HL-60 (cell line): ENCODE data around the gene HNRNPAB.
A peak's percentile ranks its signal among the peaks of the same experiment; 100 is the strongest.

Experiments
- DNase-seq, 2 experiments: peaks; one replicate each; pipeline ENCODE4 v3.0.0-alpha.2; 2010 to 2020; ENCODE audit warnings: low read depth in 1 of 2, low spot score in 1 of 2
- H3K27ac ChIP-seq: fragments of 250-450 bp; sonication (Bioruptor Pico); replicated peaks from 2 replicates; pipeline ENCODE4 v1.5.1; 2020; ENCODE audit warnings: mild to moderate bottlenecking, moderate library complexity
- H3K27me3 ChIP-seq: fragments of 250-450 bp; sonication (Bioruptor Pico); 2 replicates; pipeline ENCODE4 v1.5.1; 2021; ENCODE audit warnings: mild to moderate bottlenecking, moderate library complexity; ENCODE audit not compliant: insufficient read depth, poor library complexity, severe bottlenecking
- H3K4me3 ChIP-seq: replicated peaks from 2 replicates; pipeline ENCODE4 v1.5.1; 2011; ENCODE audit warnings: mild to moderate bottlenecking, control low read depth, low read length; ENCODE audit not compliant: insufficient read depth
- CTCF ChIP-seq: IDR thresholded peaks from one replicate; pipeline ENCODE4 v1.5.1; 2011; ENCODE audit warnings: low read length, control low read depth, inconsistent platforms; ENCODE audit not compliant: insufficient read depth
- GABPA ChIP-seq: IDR thresholded peaks from 2 replicates; pipeline ENCODE4 v1.6.1; 2012; ENCODE audit warnings: low read depth
- POLR2AphosphoS5 ChIP-seq: IDR thresholded peaks from 2 replicates; pipeline ENCODE4 v1.6.1; 2012; ENCODE audit warnings: low read depth
- SPI1 ChIP-seq: IDR thresholded peaks from 2 replicates; pipeline ENCODE4 v1.6.1; 2012; ENCODE audit warnings: low read depth, mild to moderate bottlenecking, borderline replicate concordance
- TF ChIP-seq, protein P1 (sequence below): IDR thresholded peaks from 2 replicates; pipeline ENCODE4 v1.6.1; 2012; ENCODE audit warnings: low read depth; ENCODE audit not compliant: insufficient replicate concordance

The HNRNPAB gene

DNA sequence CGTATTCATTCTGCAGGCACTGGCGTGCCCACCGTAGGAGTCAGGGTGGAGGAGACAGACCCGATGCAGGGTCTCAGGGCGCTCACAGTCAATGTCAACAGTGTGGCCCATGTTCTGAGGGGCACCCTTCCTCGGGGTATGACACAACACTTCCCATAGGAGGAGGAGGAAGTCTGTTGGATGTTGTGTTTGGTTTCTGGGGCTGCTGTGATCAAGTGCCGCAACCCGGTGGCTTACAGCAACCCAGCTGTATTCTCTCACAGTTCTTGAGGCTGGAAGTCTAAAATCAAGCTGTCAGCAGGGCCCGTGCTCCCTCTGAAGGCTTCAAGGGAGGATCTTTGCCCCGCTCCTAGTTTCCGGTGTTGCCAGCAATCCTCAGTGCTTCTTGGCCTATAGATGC, 5.6 kb upstream of the HNRNPAB start:
- H3K27me3 ChIP-seq = no peaks in the 10 kb centered on the region

GRCh38 chr5:178199581-178200434, 4.5 kb upstream of the HNRNPAB start:
- TF ChIP-seq, protein P1, sequence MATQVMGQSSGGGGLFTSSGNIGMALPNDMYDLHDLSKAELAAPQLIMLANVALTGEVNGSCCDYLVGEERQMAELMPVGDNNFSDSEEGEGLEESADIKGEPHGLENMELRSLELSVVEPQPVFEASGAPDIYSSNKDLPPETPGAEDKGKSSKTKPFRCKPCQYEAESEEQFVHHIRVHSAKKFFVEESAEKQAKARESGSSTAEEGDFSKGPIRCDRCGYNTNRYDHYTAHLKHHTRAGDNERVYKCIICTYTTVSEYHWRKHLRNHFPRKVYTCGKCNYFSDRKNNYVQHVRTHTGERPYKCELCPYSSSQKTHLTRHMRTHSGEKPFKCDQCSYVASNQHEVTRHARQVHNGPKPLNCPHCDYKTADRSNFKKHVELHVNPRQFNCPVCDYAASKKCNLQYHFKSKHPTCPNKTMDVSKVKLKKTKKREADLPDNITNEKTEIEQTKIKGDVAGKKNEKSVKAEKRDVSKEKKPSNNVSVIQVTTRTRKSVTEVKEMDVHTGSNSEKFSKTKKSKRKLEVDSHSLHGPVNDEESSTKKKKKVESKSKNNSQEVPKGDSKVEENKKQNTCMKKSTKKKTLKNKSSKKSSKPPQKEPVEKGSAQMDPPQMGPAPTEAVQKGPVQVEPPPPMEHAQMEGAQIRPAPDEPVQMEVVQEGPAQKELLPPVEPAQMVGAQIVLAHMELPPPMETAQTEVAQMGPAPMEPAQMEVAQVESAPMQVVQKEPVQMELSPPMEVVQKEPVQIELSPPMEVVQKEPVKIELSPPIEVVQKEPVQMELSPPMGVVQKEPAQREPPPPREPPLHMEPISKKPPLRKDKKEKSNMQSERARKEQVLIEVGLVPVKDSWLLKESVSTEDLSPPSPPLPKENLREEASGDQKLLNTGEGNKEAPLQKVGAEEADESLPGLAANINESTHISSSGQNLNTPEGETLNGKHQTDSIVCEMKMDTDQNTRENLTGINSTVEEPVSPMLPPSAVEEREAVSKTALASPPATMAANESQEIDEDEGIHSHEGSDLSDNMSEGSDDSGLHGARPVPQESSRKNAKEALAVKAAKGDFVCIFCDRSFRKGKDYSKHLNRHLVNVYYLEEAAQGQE = peak; percentile 81
- TF ChIP-seq POLR2AphosphoS5 = no peak
- no peak for TF ChIP-seq GABPA
- no peak for DNase-seq
- Histone ChIP-seq H3K4me3 (no peak overlapping the region), H3K27me3 (no peaks in the 10 kb centered on the region), H3K27ac (peak overlapping the region; percentile 37)

More for the DNA sequence above, 5.6 kb upstream of the HNRNPAB start:
- TF ChIP-seq GABPA = no peak
- TF ChIP-seq POLR2AphosphoS5 = peak; percentile 28; the same call in 1 of the 2 replicates
- Histone ChIP-seq H3K4me3 (no peak overlapping the region), H3K27ac (peak overlapping the region; percentile 21; the same call in 1 of the 2 replicates)
- peak in 1 of 2 experiments; percentile 61 for DNase-seq

DNA sequence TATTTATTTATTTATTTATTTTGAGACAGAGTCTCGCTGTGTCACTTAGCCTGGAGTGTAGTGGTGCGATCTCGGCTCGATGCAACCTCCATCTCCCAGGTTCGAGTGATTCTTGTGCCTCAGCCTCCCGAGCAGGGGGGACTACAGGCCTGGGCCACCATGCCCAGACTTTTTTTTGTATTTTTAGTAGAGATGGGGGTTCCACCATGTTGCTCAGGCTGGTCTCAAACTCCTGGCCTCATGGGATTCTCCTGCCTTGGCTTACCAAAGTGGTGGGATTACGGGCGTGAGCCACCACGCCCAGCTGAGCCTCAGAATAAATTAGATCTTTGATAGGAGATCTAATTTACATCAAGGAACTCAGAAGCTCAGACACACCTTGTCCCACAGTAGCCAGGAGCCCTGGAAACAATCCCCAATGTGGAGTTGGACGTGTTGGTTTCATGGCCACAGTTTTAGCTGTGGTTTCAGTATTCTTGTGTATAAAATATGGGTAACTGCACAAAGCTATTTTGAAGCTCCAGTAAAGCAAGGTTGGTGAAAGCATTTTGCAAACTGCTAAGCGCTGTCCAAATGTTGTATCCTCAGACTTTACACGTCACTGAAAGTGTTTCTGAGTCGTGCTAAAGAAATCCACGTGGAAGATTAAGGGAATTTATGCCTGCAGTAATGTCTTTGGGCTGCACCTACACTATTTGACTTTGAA, 3.0 kb upstream of the HNRNPAB start:
- no peak for TF ChIP-seq POLR2AphosphoS5
- TF ChIP-seq, protein P1 = peak; percentile 83
- Histone ChIP-seq H3K27me3 (no peaks in the 10 kb centered on the region), H3K4me3 (no peak overlapping the region), H3K27ac (peak overlapping the region; percentile 64)
- DNase-seq = no peak

- H3K27me3 ChIP-seq = no peaks in the 10 kb centered on the region
- H3K4me3 ChIP-seq = no peak overlapping the region
- peak in 1 of 2 experiments; percentile 85 for DNase-seq
- peak overlapping the region; percentile 64 for H3K27ac ChIP-seq
- TF ChIP-seq CTCF (no peak), POLR2AphosphoS5 (peak; percentile 72), SPI1 (peak; percentile 78), GABPA (no peak)
- TF ChIP-seq, protein P1 = no peak
These were observed 2.5 kb upstream of the HNRNPAB start for GRCh38 chr5:178201927-178202235.
